Erythroblast (primary cell): ENCODE measurements around the gene TEAD1.

Source experiments
- GATA1 ChIP-seq: IDR thresholded peaks from 2 replicates; pipeline ENCODE4 v1.6.1; 2011; ENCODE audit warnings: low read depth, mild to moderate bottlenecking, control low read depth, low read length, moderate library complexity
- POLR2A ChIP-seq: IDR thresholded peaks from 2 replicates; pipeline ENCODE4 v1.6.1; 2011; ENCODE audit warnings: mild to moderate bottlenecking, low read length

GRCh38 chr11:12838463-12839123 lies 164.4 kb downstream of the TEAD1 start:
- TF ChIP-seq POLR2A = no peak
- TF ChIP-seq GATA1 = no peak
